ENCODE data around the gene CAMK1D.

The CAMK1D gene

GRCh38 chr10:12717981-12718707 is 368.8 kb downstream of the CAMK1D start:
- intact Hi-C loops (cut with DNase I; ENCODE audit: low total_unique reads) = loop anchor here (10.0 kb wide), 1 partner anchor 357 kb away; no protein-coding TSS in a partner anchor
- H3K27me3 ChIP-seq = no peaks in the 10 kb centered on the region
- peak; percentile 17 to 25 for TF ChIP-seq CTCF (IDR thresholded peaks at IDR 0.05)
- no peak overlapping the region for H3K27ac ChIP-seq
- DNase-seq = no peak
- no peaks in the 10 kb centered on the region for H3K9me3 ChIP-seq
- peaks cover 0 to 32% (median 23%) of the 10 kb centered on the region in 4 donors for H3K4me1 ChIP-seq
- H3K36me3 ChIP-seq = no peaks in the 10 kb centered on the region
- H3K4me3 ChIP-seq = no peak overlapping the region

GRCh38 chr10:12719365-12719764 is 370.0 kb downstream of the CAMK1D start:
- Histone ChIP-seq H3K27ac (peak overlapping the region; percentile 73 to 78), H3K27me3 (no peaks in the 10 kb centered on the region), H3K4me3 (no peak overlapping the region), H3K36me3 (no peaks in the 10 kb centered on the region), H3K9me3 (no peaks in the 10 kb centered on the region), H3K4me1 (peaks cover 0 to 32% (median 23%) of the 10 kb centered on the region in 4 donors)
- intact Hi-C loops (cut with DNase I; ENCODE audit: low total_unique reads) = loop anchor here (10.0 kb wide), 1 partner anchor 355 kb away; no protein-coding TSS in a partner anchor
- DNase-seq = peak; percentile 78 to 87
- TF ChIP-seq CTCF (IDR thresholded peaks at IDR 0.05) = no peak

- H3K4me1 ChIP-seq = peaks cover 0 to 32% (median 23%) of the 10 kb centered on the region in 4 donors
- no peak for TF ChIP-seq CTCF (IDR thresholded peaks at IDR 0.05)
- no peaks in the 10 kb centered on the region for H3K9me3 ChIP-seq
- no peak overlapping the region for H3K4me3 ChIP-seq
- intact Hi-C loops (cut with DNase I; ENCODE audit: low total_unique reads) = no loop called here
- H3K36me3 ChIP-seq = no peaks in the 10 kb centered on the region
- peak overlapping the region; percentile 73 to 78 for H3K27ac ChIP-seq
- DNase-seq = peak; percentile 97 to 99
- H3K27me3 ChIP-seq = no peaks in the 10 kb centered on the region
Observed at GRCh38 chr10:12720217-12720981, 371.1 kb downstream of the CAMK1D start.

- Histone ChIP-seq H3K27ac (peak overlapping the region; percentile 73 to 78), H3K9me3 (no peaks in the 10 kb centered on the region), H3K4me3 (no peak overlapping the region), H3K36me3 (no peaks in the 10 kb centered on the region), H3K4me1 (peaks cover 0 to 32% (median 23%) of the 10 kb centered on the region in 4 donors), H3K27me3 (no peaks in the 10 kb centered on the region)
- intact Hi-C loops (cut with DNase I; ENCODE audit: low total_unique reads) = no loop called here
- DNase-seq = no peak
- TF ChIP-seq CTCF (IDR thresholded peaks at IDR 0.05) = no peak
Observed at GRCh38 chr10:12721334-12721733, 372.0 kb downstream of the CAMK1D start.

GRCh38 chr10:12723220-12723619 is 373.9 kb downstream of the CAMK1D start:
- intact Hi-C loops (cut with DNase I; ENCODE audit: low total_unique reads) = no loop called here

More at GRCh38 chr10:12723220-12723619, 373.9 kb downstream of the CAMK1D start:
- Histone ChIP-seq H3K9me3 (no peaks in the 10 kb centered on the region), H3K27me3 (no peaks in the 10 kb centered on the region), H3K36me3 (no peaks in the 10 kb centered on the region), H3K4me3 (no peak overlapping the region), H3K4me1 (peaks cover 0 to 38% (median 23%) of the 10 kb centered on the region in 4 donors), H3K27ac (no peak overlapping the region)
- DNase-seq = no peak
- TF ChIP-seq CTCF (IDR thresholded peaks at IDR 0.05) = no peak
